Measurements from ENCODE around the gene TMEM179B.
A peak's percentile ranks its signal among the peaks of the same experiment; 100 is the strongest.
"Not testable (repeated sequence)": the region's sequence is repeated elsewhere in the genome, so short reads cannot be mapped to it uniquely, and the experiment has no call there.

The TMEM179B gene

DNA sequence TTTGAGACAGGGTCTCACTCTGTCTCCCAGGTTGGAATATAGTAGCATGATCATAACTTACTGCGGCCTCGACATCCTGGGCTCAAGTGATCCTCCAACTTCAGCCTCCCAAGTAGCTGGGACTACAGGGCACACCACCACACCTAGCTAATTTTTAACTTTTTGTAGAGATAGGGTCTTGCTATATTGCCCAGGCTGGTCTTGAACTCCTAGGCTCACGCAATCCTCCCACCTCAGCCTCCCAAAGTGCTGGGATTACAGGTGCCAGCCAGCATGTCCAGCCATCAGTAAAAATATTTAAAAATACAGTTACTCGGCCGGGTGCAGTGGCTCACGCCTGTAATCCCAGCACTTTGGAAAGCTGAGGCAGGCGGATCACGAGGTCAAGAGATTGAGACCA lies 40.9 kb downstream of the TMEM179B start:
- in situ Hi-C loops (cut with HindIII; ENCODE audit: low pct_ligation_motif_present, low pct_unique_long_range_greater_than_20kb, low sequenced_read_pairs); DNase-seq: not testable (repeated sequence)

DNA sequence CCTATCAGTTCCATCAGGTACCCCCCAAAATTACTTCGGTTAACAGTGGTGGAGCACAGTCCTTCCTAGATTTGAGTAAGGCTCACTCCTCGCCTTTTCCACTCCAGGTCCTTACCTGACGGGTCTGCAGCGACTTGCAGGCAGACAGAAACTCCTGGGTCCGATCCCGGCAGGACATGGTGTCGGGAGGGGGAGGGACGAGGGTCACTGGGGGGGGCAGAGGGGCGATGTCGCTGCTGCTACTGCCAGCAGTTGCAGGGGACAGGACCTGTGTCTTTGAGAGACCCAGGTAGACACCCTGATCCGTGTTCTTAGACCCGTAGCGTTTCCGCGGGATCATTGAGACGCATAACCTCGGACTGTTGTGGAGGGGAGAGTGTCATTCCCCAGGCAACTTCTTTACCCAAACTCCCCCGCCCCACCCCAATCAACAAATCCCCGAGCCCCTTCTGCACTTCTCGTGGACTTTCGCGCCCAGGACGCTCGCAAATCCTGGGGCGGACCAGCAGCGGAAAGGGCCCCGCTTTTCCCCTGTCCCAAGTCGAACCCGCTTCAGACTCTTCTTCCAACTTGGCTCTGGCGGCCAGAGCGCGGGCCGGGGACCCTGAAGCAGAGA lies 43.8 kb downstream of the TMEM179B start:
- in situ Hi-C loops (cut with HindIII; ENCODE audit: low pct_ligation_motif_present, low pct_unique_long_range_greater_than_20kb, low sequenced_read_pairs): no loop called here
- peak; percentile 52 for DNase-seq

GRCh38 chr11:62831520-62832335 lies 44.5 kb downstream of the TMEM179B start, which contains the start of gene STX5:
Gene STX5, minus strand, starts transcription at chr11:62832051. Its CDS starts 808 bp downstream, at chr11:62831243.
- in situ Hi-C loops (cut with HindIII; ENCODE audit: low pct_ligation_motif_present, low pct_unique_long_range_greater_than_20kb, low sequenced_read_pairs): no loop called here
- peak; percentile 95 for DNase-seq

DNA sequence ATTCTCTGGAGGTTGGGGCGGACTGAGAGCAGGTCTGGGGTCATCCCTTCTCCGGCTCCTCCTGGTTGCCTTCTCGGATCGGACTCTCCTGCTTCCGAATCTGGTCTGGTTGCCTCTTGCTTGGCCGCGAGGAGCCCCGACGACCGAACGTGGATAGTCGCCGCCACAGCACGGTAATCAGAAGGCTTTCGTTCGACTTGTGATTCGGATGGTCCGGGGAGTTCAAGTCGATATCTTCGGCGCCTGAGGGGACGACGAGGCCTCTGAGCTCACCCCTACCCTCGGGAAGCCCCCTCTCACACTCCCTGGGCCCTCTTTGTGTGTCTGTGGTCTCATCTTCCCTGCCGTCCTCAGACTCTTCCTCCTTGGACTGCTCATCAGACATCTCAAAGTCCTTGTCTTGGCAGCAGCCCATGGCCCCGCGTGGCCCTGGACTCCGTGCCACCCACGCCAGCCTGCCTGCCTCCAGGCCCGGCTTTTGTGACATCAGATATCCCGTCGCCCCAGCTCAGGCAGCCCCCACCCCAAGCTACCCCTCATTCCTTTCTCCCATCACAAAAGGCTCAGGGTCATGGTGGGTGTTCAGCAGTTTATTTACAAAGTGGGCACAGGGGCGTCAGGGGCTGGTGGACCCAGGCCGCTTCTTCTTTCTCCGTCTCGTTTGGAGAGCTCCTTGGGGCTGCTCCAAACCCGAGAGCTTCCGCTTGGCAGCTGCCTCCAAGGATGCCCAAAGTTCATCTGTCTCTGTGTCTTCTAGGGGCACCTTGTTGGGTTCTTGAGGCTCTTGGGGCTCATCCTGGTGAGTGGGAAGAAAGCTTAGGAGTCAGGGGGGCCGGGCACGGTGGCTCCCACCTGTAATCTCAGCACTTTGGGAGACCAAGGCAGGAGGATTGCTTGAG lies 45.4 kb downstream of the TMEM179B start, which contains the start of gene TEX54:
TEX54 (minus strand) TSS at position 506 of the 899 bp plus-strand sequence.
- in situ Hi-C loops (cut with HindIII; ENCODE audit: low pct_ligation_motif_present, low pct_unique_long_range_greater_than_20kb, low sequenced_read_pairs): no loop called here
- DNase-seq: no peak

- DNase-seq: no peak
- in situ Hi-C loops (cut with HindIII; ENCODE audit: low pct_ligation_motif_present, low pct_unique_long_range_greater_than_20kb, low sequenced_read_pairs): no loop called here
Measured at GRCh38 chr11:62835336-62835735, 48.1 kb downstream of the TMEM179B start.

DNA sequence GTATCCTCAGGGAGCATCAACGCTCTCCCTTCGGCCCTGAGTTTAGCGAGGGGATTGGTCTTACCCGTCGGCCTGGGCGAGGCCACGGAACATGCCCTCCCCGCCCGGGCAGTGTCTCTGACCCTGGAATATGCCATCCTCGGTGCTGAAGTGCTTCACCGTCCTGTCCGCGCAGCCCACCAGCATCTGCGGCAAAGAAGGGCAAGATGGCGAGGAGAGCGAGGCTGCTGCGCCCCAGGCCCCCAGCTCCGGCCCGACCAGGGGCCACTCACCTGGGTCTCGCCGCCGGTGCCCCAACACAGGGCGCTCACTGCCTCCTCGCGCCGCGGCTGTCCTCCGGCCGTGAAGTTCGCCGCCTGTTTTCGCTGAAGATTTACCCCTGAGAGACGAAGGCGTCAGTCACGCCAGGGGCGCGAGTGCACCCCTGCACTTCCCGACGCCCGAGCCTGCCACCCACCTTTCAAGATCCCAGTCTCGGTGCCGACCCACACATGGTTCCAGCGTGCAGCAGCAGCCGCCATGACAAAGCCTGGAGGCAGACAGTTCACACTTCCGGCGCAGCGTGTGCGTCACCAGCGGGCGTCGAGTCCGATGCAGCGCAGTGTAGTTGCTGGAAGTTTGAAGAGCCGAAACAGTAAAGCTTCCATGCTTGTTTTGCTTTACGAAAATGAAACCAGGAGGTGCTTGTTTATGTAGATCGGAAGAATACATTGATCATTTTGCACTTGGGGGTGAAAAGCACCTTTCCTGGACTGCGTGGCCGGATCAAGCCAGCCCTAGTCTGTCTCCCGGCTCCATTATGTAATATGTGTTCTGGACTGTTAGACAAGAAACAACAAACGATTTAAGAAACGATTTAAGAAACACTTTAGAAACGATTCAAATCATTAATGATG lies 52.1 kb downstream of the TMEM179B start, which contains the start of gene WDR74:
WDR74 (minus strand) TSS at position 541 of the 896 bp plus-strand sequence; CDS start at position 521, 20 bp downstream.
- in situ Hi-C loops (cut with HindIII; ENCODE audit: low pct_ligation_motif_present, low pct_unique_long_range_greater_than_20kb, low sequenced_read_pairs): no loop called here
- peak; percentile 91 for DNase-seq

All from ACHN (cell line).